Neural progenitor cell (in vitro differentiated cells): ENCODE data around the gene SLC6A17. TPM values are rescaled to one million over a fixed set of nuclear protein-coding genes. Genes with fewer than 3 reads are reported as not detected.
A peak's percentile ranks its signal among the peaks of the same experiment; 100 is the strongest.

ENCODE experiments used
- DNase-seq: peaks from one replicate; pipeline ENCODE4 v3.0.0-alpha.2; 2016; ENCODE audit warnings: low spot score
- H2AFZ ChIP-seq: fragments of 200-600 bp; sonication (generic); replicated peaks from 2 replicates; pipeline ENCODE4 v1.6.1; 2016; ENCODE audit warnings: antibody characterized with exemption
- H3F3A ChIP-seq: fragments of 200-600 bp; sonication (generic); 2 replicates; pipeline ENCODE4 v1.6.1; 2016; ENCODE audit warnings: antibody characterized with exemption, low read depth
- H3K27ac ChIP-seq: fragments of 200-600 bp; sonication (generic); 2 replicates; pipeline ENCODE4 v1.5.1; 2016; ENCODE audit warnings: mild to moderate bottlenecking
- H3K27me3 ChIP-seq: fragments of 200-600 bp; sonication (generic); 2 replicates; pipeline ENCODE4 v1.6.1; 2016; ENCODE audit warnings: mild to moderate bottlenecking, moderate library complexity
- H3K36me3 ChIP-seq: fragments of 200-600 bp; sonication (generic); 2 replicates; pipeline ENCODE4 v1.5.1; 2016
- H3K4me1 ChIP-seq: fragments of 200-600 bp; sonication (generic); 2 replicates; pipeline ENCODE4 v1.6.1; 2016; ENCODE audit warnings: mixed run types
- H3K4me2 ChIP-seq: fragments of 200-600 bp; sonication (generic); 2 replicates; pipeline ENCODE4 v1.6.1; 2016
- H3K4me3 ChIP-seq: fragments of 200-600 bp; sonication (generic); 2 replicates; pipeline ENCODE4 v1.5.1; 2016
- H3K79me2 ChIP-seq: fragments of 200-600 bp; sonication (generic); 2 replicates; pipeline ENCODE4 v1.6.1; 2016; ENCODE audit warnings: low read depth
- H3K9ac ChIP-seq: fragments of 200-600 bp; sonication (generic); 2 replicates; pipeline ENCODE4 v1.6.1; 2016
- H3K9me3 ChIP-seq: fragments of 200-600 bp; sonication (generic); 2 replicates; pipeline ENCODE4 v1.5.1; 2016; ENCODE audit warnings: low read depth
- H4K20me1 ChIP-seq: fragments of 200-600 bp; sonication (generic); 2 replicates; pipeline ENCODE4 v1.6.1; 2016; ENCODE audit warnings: low read depth
- H3K27ac Mint-ChIP-seq: 3 replicates; pipeline ENCODE4 v1.8.0; 2021; ENCODE audit warnings: mixed read lengths
- H3K27me3 Mint-ChIP-seq: 2 replicates; pipeline ENCODE4 v1.8.0; 2022; ENCODE audit warnings: low read depth, mild to moderate bottlenecking, inconsistent platforms, moderate library complexity, mixed read lengths; ENCODE audit not compliant: insufficient read depth
- H3K36me3 Mint-ChIP-seq: 3 replicates; pipeline ENCODE4 v1.8.0; 2021; ENCODE audit warnings: mixed read lengths
- H3K4me1 Mint-ChIP-seq: 3 replicates; pipeline ENCODE4 v1.8.0; 2021; ENCODE audit warnings: mixed read lengths
- H3K4me3 Mint-ChIP-seq: 3 replicates; pipeline ENCODE4 v1.8.0; 2021; ENCODE audit warnings: mild to moderate bottlenecking, moderate library complexity, mixed read lengths
- H3K9me3 Mint-ChIP-seq: 3 replicates; pipeline ENCODE4 v1.8.0; 2020; ENCODE audit warnings: mixed read lengths
- CTCF ChIP-seq: fragments of 200-600 bp; sonication (generic); IDR thresholded peaks from 2 replicates; pipeline ENCODE4 v1.5.1; 2017; ENCODE audit warnings: antibody characterized with exemption, mild to moderate bottlenecking
- EZH2 ChIP-seq: fragments of 200-600 bp; sonication (generic); IDR thresholded peaks from 2 replicates; pipeline ENCODE4 v1.6.1; 2017; ENCODE audit warnings: antibody characterized with exemption, mild to moderate bottlenecking, moderate library complexity
- EZH2phosphoT487 ChIP-seq: fragments of 200-600 bp; sonication (generic); IDR thresholded peaks from 2 replicates; pipeline ENCODE4 v1.6.1; 2017; ENCODE audit warnings: antibody characterized with exemption
- total RNA-seq: library from RNA; depleted of rRNA; stranded (reverse); fragments of >200 nt; gene quantifications from 2 replicates; pipeline ENCODE4 v1.2.3, GENCODE V29; 2015; ENCODE audit warnings: low replicate concordance

SLC6A17 gene
- total RNA-seq, 1 donor from 2014 or later, result not detected

DNA sequence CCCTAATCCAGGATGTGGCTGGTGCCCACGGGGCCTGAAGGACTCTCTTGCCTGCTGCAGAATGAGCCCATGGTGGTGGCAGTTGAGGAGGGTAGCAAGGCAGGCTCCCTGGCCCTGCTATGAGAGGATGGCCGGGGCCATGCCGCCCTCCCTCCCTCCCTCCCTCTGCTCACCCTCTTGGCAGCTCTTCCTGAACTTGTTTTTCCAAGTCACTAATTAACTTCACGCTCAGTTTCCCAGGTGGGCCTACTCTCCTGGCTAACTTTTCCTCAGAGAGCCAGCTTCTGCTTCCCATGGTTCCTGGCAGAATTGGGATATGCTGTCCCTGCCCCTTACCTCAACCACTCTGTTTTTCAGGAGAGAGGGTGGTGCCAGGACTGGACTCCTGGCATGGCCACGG, 70.0 kb downstream of the SLC6A17 start:
- no peak overlapping the region for H3K27ac Mint-ChIP-seq
- Histone ChIP-seq H3F3A (no peaks in the 10 kb centered on the region), H2AFZ (no peak overlapping the region), H3K4me1 (no peaks in the 10 kb centered on the region), H3K27ac (no peak overlapping the region), H4K20me1 (peaks cover 3% of the 10 kb centered on the region), H3K79me2 (no peaks in the 10 kb centered on the region), H3K36me3 (no peaks in the 10 kb centered on the region), H3K4me3 (no peak overlapping the region), H3K4me2 (no peak overlapping the region), H3K9me3 (no peaks in the 10 kb centered on the region), H3K27me3 (no peaks in the 10 kb centered on the region), H3K9ac (no peak overlapping the region)
- peaks cover 10% of the 10 kb centered on the region for H3K27me3 Mint-ChIP-seq
- H3K36me3 Mint-ChIP-seq, result no peaks in the 10 kb centered on the region
- H3K4me3 Mint-ChIP-seq, result no peak overlapping the region
- no peak for TF ChIP-seq EZH2
- no peak for TF ChIP-seq CTCF
- TF ChIP-seq EZH2phosphoT487, result no peak
- no peaks in the 10 kb centered on the region for H3K4me1 Mint-ChIP-seq
- no peak for DNase-seq
- no peaks in the 10 kb centered on the region for H3K9me3 Mint-ChIP-seq

DNA sequence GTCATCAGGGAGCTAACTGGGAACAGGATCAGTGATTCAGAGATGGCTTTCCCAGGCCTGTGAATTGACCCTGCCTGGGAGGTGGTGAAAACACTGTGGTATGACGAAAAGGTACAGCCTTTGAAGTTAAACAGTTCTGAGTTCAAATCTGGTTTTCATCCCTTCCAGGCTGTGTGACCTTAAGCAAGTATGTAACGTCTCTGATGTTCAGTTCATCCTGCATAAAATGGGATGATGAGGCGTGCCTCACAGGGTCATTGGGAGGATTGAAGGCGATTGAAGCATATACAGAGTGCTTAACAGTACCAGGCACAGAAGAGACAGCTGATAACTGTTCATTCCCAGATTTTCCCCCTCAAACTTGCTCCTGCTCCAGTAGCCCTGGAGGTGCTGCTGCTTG, 70.8 kb downstream of the SLC6A17 start:
- H4K20me1 ChIP-seq, result peaks cover 3% of the 10 kb centered on the region
- H3K36me3 Mint-ChIP-seq, result no peaks in the 10 kb centered on the region
- H3F3A ChIP-seq, result no peaks in the 10 kb centered on the region
- no peaks in the 10 kb centered on the region for H3K36me3 ChIP-seq
- peaks cover 10% of the 10 kb centered on the region for H3K27me3 Mint-ChIP-seq
- H3K27ac ChIP-seq, result no peak overlapping the region
- H3K4me2 ChIP-seq, result no peak overlapping the region
- H3K4me1 Mint-ChIP-seq, result no peaks in the 10 kb centered on the region
- no peak overlapping the region for H3K4me3 ChIP-seq
- H2AFZ ChIP-seq, result no peak overlapping the region
- H3K79me2 ChIP-seq, result no peaks in the 10 kb centered on the region
- no peaks in the 10 kb centered on the region for H3K9me3 ChIP-seq
- no peak overlapping the region for H3K4me3 Mint-ChIP-seq
- no peaks in the 10 kb centered on the region for H3K9me3 Mint-ChIP-seq
- H3K9ac ChIP-seq, result no peak overlapping the region
- no peaks in the 10 kb centered on the region for H3K4me1 ChIP-seq
- DNase-seq, result no peak
- no peak for TF ChIP-seq CTCF
- TF ChIP-seq EZH2, result no peak
- TF ChIP-seq EZH2phosphoT487, result no peak
- no peaks in the 10 kb centered on the region for H3K27me3 ChIP-seq
- H3K27ac Mint-ChIP-seq, result peak overlapping the region; percentile 72

- H2AFZ ChIP-seq, result no peak overlapping the region
- Mint-ChIP-seq H3K9me3 (no peaks in the 10 kb centered on the region), H3K4me1 (peaks cover 3% of the 10 kb centered on the region), H3K27ac (no peak overlapping the region), H3K27me3 (peaks cover 7% of the 10 kb centered on the region), H3K4me3 (no peak overlapping the region), H3K36me3 (no peaks in the 10 kb centered on the region)
- H3K36me3 ChIP-seq, result no peaks in the 10 kb centered on the region
- H3K27ac ChIP-seq, result no peak overlapping the region
- peaks cover 3% of the 10 kb centered on the region for H4K20me1 ChIP-seq
- no peaks in the 10 kb centered on the region for H3K79me2 ChIP-seq
- no peaks in the 10 kb centered on the region for H3K9me3 ChIP-seq
- H3K4me1 ChIP-seq, result no peaks in the 10 kb centered on the region
- H3K4me3 ChIP-seq, result no peak overlapping the region
- DNase-seq, result no peak
- H3K4me2 ChIP-seq, result no peak overlapping the region
- no peaks in the 10 kb centered on the region for H3K27me3 ChIP-seq
- no peaks in the 10 kb centered on the region for H3F3A ChIP-seq
- TF ChIP-seq EZH2phosphoT487, result no peak
- TF ChIP-seq CTCF, result no peak
- no peak for TF ChIP-seq EZH2
- no peak overlapping the region for H3K9ac ChIP-seq
These were observed 72.8 kb downstream of the SLC6A17 start for GRCh38 chr1:110223127-110223526.

GRCh38 chr1:110223581-110223980, 73.3 kb downstream of the SLC6A17 start:
- peaks cover 3% of the 10 kb centered on the region for H3K4me1 Mint-ChIP-seq
- H3K27ac Mint-ChIP-seq, result no peak overlapping the region

More at GRCh38 chr1:110223581-110223980, 73.3 kb downstream of the SLC6A17 start:
- H3K36me3 Mint-ChIP-seq, result no peaks in the 10 kb centered on the region
- H3K4me3 Mint-ChIP-seq, result no peak overlapping the region
- no peak for DNase-seq
- no peaks in the 10 kb centered on the region for H3K4me1 ChIP-seq
- H3K27me3 Mint-ChIP-seq, result peaks cover 5% of the 10 kb centered on the region
- H3K79me2 ChIP-seq, result no peaks in the 10 kb centered on the region
- no peaks in the 10 kb centered on the region for H3K9me3 ChIP-seq
- no peak overlapping the region for H3K4me2 ChIP-seq
- H3K9me3 Mint-ChIP-seq, result no peaks in the 10 kb centered on the region
- H3K9ac ChIP-seq, result no peak overlapping the region
- H3K27ac ChIP-seq, result no peak overlapping the region
- peaks cover 3% of the 10 kb centered on the region for H4K20me1 ChIP-seq
- no peak overlapping the region for H2AFZ ChIP-seq
- H3K36me3 ChIP-seq, result no peaks in the 10 kb centered on the region
- no peaks in the 10 kb centered on the region for H3F3A ChIP-seq
- no peak overlapping the region for H3K4me3 ChIP-seq
- TF ChIP-seq EZH2, result no peak
- no peak for TF ChIP-seq CTCF
- no peak for TF ChIP-seq EZH2phosphoT487
- H3K27me3 ChIP-seq, result no peaks in the 10 kb centered on the region
